IMR-90 (cell line): Measurements from ENCODE around the gene ETS1. TPM values are rescaled to one million over a fixed set of nuclear protein-coding genes. Genes with fewer than 3 reads are reported as not detected.

ENCODE experiments used
- ATAC-seq: fragments of 200-7000 bp; cut with Tn5 transposase; 2 replicates; pipeline ENCODE4 v1.9.1; 2020; ENCODE audit warnings: low read depth, mild to moderate bottlenecking, moderate library complexity
- BruUV-seq: library from RNA; stranded (reverse); fragments of 400-500 nt; replicated peaks from 2 replicates; lab custom pipeline; 2021; lab: Mats Ljungman, UMichigan
- CTCF ChIA-PET: fragments of 300-600 bp; formaldehyde crosslinking; extraction: SDS; loops from one replicate; lab custom pipeline; 2021; ENCODE audit warnings: antibody characterized with exemption; lab: Yijun Ruan, JAX
- POLR2A ChIA-PET: fragments of 300-600 bp; sonication (Branson Sonifier 250); formaldehyde crosslinking; loops from one replicate; lab custom pipeline; 2022; ENCODE audit warnings: antibody characterized with exemption; ENCODE audit not compliant: unreplicated experiment; lab: Charles Lee
- DNase-seq: peaks from one replicate; pipeline ENCODE4 v3.0.0; 2013
- H2AFZ ChIP-seq: replicated peaks from 2 replicates; pipeline ENCODE3; 2013; ENCODE audit warnings: low read length, mild to moderate bottlenecking; ENCODE audit not compliant: poor library complexity
- H2AK5ac ChIP-seq: 2 replicates; pipeline ENCODE4 v1.6.1; 2013; ENCODE audit warnings: low read depth, low read length, inconsistent platforms
- H2AK9ac ChIP-seq: replicated peaks from 2 replicates; pipeline ENCODE3; 2013; ENCODE audit warnings: mild to moderate bottlenecking, low read depth, low read length, moderate library complexity; ENCODE audit not compliant: poor library complexity
- H2BK120ac ChIP-seq: 2 replicates; pipeline ENCODE4 v1.6.1; 2013; ENCODE audit warnings: low read depth, low read length, inconsistent platforms
- H2BK15ac ChIP-seq: 3 replicates; pipeline ENCODE4 v1.6.1; 2013; ENCODE audit warnings: low read depth, low read length, inconsistent platforms
- H2BK20ac ChIP-seq: 2 replicates; pipeline ENCODE4 v1.6.1; 2013; ENCODE audit warnings: low read depth, mild to moderate bottlenecking, inconsistent platforms, low read length, moderate library complexity
- H2BK5ac ChIP-seq: 2 replicates; pipeline ENCODE4 v1.6.1; 2013; ENCODE audit warnings: mild to moderate bottlenecking, low read depth, low read length, inconsistent platforms; ENCODE audit not compliant: poor library complexity, severe bottlenecking
- H3K14ac ChIP-seq: replicated peaks from 2 replicates; pipeline ENCODE4 v1.6.1; 2013; ENCODE audit warnings: low read depth, low read length, inconsistent platforms
- H3K18ac ChIP-seq: 2 replicates; pipeline ENCODE4 v1.6.1; 2013; ENCODE audit warnings: low read depth, low read length, control low read depth
- H3K23ac ChIP-seq: 2 replicates; pipeline ENCODE4 v1.6.1; 2013; ENCODE audit warnings: low read depth, low read length, inconsistent platforms
- H3K27ac ChIP-seq: 2 replicates; pipeline ENCODE4 v1.5.1; 2013; ENCODE audit warnings: mild to moderate bottlenecking, control low read depth, low read length; ENCODE audit not compliant: insufficient read depth
- H3K27me3 ChIP-seq: 2 replicates; pipeline ENCODE4 v1.6.1; 2013; ENCODE audit warnings: low read length; ENCODE audit not compliant: control insufficient read depth, insufficient read depth
- H3K36me3 ChIP-seq: 2 replicates; pipeline ENCODE4 v1.6.1; 2013; ENCODE audit warnings: low read length, mixed read lengths; ENCODE audit not compliant: control insufficient read depth, insufficient read depth
- H3K4ac ChIP-seq: 2 replicates; pipeline ENCODE4 v1.6.1; 2013; ENCODE audit warnings: low read depth, low read length, inconsistent platforms
- H3K4me1 ChIP-seq: 2 replicates; pipeline ENCODE4 v1.6.1; 2013; ENCODE audit warnings: low read length, mixed read lengths; ENCODE audit not compliant: control insufficient read depth, insufficient read depth
- H3K4me2 ChIP-seq: 2 replicates; pipeline ENCODE4 v1.6.1; 2013; ENCODE audit warnings: low read depth, mild to moderate bottlenecking, control low read depth, low read length, moderate library complexity
- H3K4me3 ChIP-seq: 2 replicates; pipeline ENCODE4 v1.5.1; 2013; ENCODE audit warnings: low read depth, mild to moderate bottlenecking, control low read depth, low read length, moderate library complexity; ENCODE audit not compliant: insufficient read depth
- H3K56ac ChIP-seq: 2 replicates; pipeline ENCODE4 v1.6.1; 2013; ENCODE audit warnings: low read length, inconsistent platforms; ENCODE audit not compliant: insufficient read depth; ENCODE audit errors: extremely low read depth
- H3K79me1 ChIP-seq, 2 experiments: 2 replicates each; pipeline ENCODE4 v1.6.1; 2013; ENCODE audit warnings: low read length in 2 of 2, inconsistent platforms in 1 of 2, low read depth in 1 of 2
- H3K9ac ChIP-seq: 2 replicates; pipeline ENCODE4 v1.6.1; 2013; ENCODE audit warnings: low read depth, low read length, control low read depth
- H3K9me1 ChIP-seq: 2 replicates; pipeline ENCODE4 v1.6.1; 2013; ENCODE audit warnings: low read length, inconsistent platforms; ENCODE audit not compliant: insufficient read depth
- H3K9me3 ChIP-seq: 2 replicates; pipeline ENCODE4 v1.6.1; 2013; ENCODE audit warnings: low read length; ENCODE audit not compliant: control insufficient read depth, insufficient read depth
- H4K20me1 ChIP-seq: 2 replicates; pipeline ENCODE4 v1.6.1; 2013; ENCODE audit warnings: low read length, inconsistent platforms; ENCODE audit not compliant: insufficient read depth
- H4K5ac ChIP-seq: 2 replicates; pipeline ENCODE4 v1.6.1; 2013; ENCODE audit warnings: mild to moderate bottlenecking, low read depth, low read length, control low read depth
- H4K8ac ChIP-seq, 2 experiments: 2 replicates each; pipeline ENCODE4 v1.6.1; 2013; ENCODE audit warnings: low read depth in 2 of 2, low read length in 2 of 2, control low read depth in 1 of 2, inconsistent platforms in 1 of 2
- H4K91ac ChIP-seq: 2 replicates; pipeline ENCODE4 v1.6.1; 2013; ENCODE audit warnings: low read depth, low read length, inconsistent platforms; ENCODE audit not compliant: insufficient read depth
- MAFK ChIP-seq: IDR thresholded peaks from 2 replicates; pipeline ENCODE4 v1.6.1; 2012; ENCODE audit warnings: low read depth, low read length, improper control_type of control experiment
- NFE2L2 ChIP-seq: fragments of 150-350 bp; IDR thresholded peaks from 2 replicates; pipeline ENCODE4 v1.6.1; 2016; ENCODE audit warnings: low read depth, mild to moderate bottlenecking, low read length
- WGBS, 2 experiments: methylation state at CpG; one replicate each; pipeline versions ENCODE4 v1.1.5 to v1.1.7; 2013; ENCODE audit warnings: missing lambda C conversion rate in 2 of 2; ENCODE audit not compliant: insufficient read length in 1 of 2; ENCODE audit errors: extremely low coverage in 2 of 2; 5-methylcytosine and 5-hydroxymethylcytosine counted together
- dilution Hi-C: fragments of 300-500 bp; cut with HindIII; formaldehyde crosslinking; loops from one replicate; pipeline ENCODE4 v1.14.3; 2018; ENCODE audit warnings: low sequenced_read_pairs; ENCODE audit not compliant: unreplicated experiment
- in situ Hi-C: fragments of 300-500 bp; cut with MboI; formaldehyde crosslinking; loops from 3 replicates; pipeline ENCODE4 v1.14.3; 2019; ENCODE audit warnings: low sequenced_read_pairs, inconsistent platforms, mixed read lengths
- intact Hi-C: fragments of 100-400 bp; cut with micrococcal nuclease; formaldehyde crosslinking; loops from 2 replicates; pipeline ENCODE4 v1.10.0; 2022
- polyA plus RNA-seq, 3 experiments: library from polyadenylated mRNA; depleted of rRNA; stranded (reverse); fragments of >200 nt; gene quantifications; 2 replicates each; pipeline ENCODE4 v1.2.3, GENCODE V29; 2012; ENCODE audit warnings: low replicate concordance in 1 of 3
- total RNA-seq: library from RNA; depleted of rRNA; stranded (reverse); fragments of >200 nt; gene quantifications from 2 replicates; pipeline ENCODE4 v1.2.3, GENCODE V29; 2012

The ETS1 gene
- total and polyA plus RNA-seq, 2 of the 4 experiments (the other 2 are of a cell fraction), result 41.2 to 56.3 TPM

GRCh38 chr11:128548649-128549255, 38.6 kb downstream of the ETS1 start:
- H2AK5ac ChIP-seq, result no peak overlapping the region
- peak overlapping the region; percentile 40 for H3K4ac ChIP-seq
- H2AFZ ChIP-seq, result peak overlapping the region; percentile 86
- peak; percentile 64 for ATAC-seq
- POLR2A ChIA-PET, result no interaction called here
- dilution Hi-C loops (no loop called here), intact Hi-C loops (no loop called here), in situ Hi-C loops (no loop called here)
- WGBS, 2 experiments, result no CpG with 5 or more reads among the region's 32 CpGs
- no peak overlapping the region for H2AK9ac ChIP-seq
- peak; percentile 32 for DNase-seq
- H3K9me1 ChIP-seq, result no peaks in the 10 kb centered on the region; the same call in 1 of the 2 replicates
- H2BK5ac ChIP-seq, result no peak overlapping the region
- peak overlapping the region; percentile 48 for H3K9ac ChIP-seq
- H3K27ac ChIP-seq, result no peak overlapping the region; the same call in 1 of the 2 replicates
- peak overlapping the region; percentile 48; the same call in 1 of the 2 replicates for H4K91ac ChIP-seq
- BruUV-seq, result no TSS peak
- H3K23ac ChIP-seq, result peak overlapping the region; percentile 48; the same call in 1 of the 2 replicates
- H3K4me1 ChIP-seq, result peaks cover 8% of the 10 kb centered on the region; the same call in 1 of the 2 replicates
- H3K36me3 ChIP-seq, result no peaks in the 10 kb centered on the region
- TF ChIP-seq NFE2L2 (no peak), MAFK (no peak)
- H2BK15ac ChIP-seq, result no peak overlapping the region
- no peaks in the 10 kb centered on the region for H3K79me1 ChIP-seq
- no peaks in the 10 kb centered on the region for H4K20me1 ChIP-seq
- H2BK120ac ChIP-seq, result peak overlapping the region; percentile 60; the same call in 1 of the 2 replicates
- peak overlapping the region; percentile 40 for H3K4me2 ChIP-seq
- H4K5ac ChIP-seq, result 0 out of 2 replicates have a peak overlapping the region, but pooled peaks have one; percentile 12
- peak overlapping the region; percentile 22 for H3K4me3 ChIP-seq
- peak overlapping the region; percentile 19; the same call in 1 of the 2 replicates for H3K56ac ChIP-seq
- CTCF ChIA-PET, result interaction anchor here (0.6 to 1.0 kb wide), 2 partner anchors 11 to 70 kb away, joined by 3 read pairs; no protein-coding TSS in a partner anchor
- H3K18ac ChIP-seq, result no peak overlapping the region; the same call in 1 of the 2 replicates
- H2BK20ac ChIP-seq, result no peak overlapping the region
- peaks cover 5% of the 10 kb centered on the region for H3K27me3 ChIP-seq
- peak overlapping the region in 1 of 2 experiments; percentile 55; a peak in 1 of 4 replicates for H4K8ac ChIP-seq
- no peaks in the 10 kb centered on the region for H3K9me3 ChIP-seq
- peak overlapping the region; percentile 63; the same call in 1 of the 2 replicates for H3K14ac ChIP-seq
